ENCODE measurements around the gene MAML3.

DNA sequence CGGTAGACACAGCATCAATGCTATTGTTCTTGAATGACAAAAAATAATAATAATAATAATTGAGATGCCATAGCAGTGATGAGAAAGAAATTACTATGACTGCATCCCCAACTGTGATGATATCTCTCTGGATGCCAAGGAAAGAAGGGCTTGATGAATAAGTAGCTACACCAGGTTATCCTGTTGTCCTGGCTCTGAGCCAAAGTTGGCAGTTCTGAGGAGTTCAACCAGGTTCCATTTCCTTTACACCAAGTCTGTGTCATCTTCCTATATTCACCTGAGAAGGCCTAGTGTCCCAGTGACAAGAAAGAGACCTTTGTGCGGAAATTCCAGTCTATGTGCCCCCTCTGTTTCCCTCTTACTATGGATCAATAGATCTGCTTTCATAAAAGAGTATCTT is 3.4 kb upstream of the MAML3 start:
- TF ChIP-seq CTCF (IDR thresholded peaks at IDR 0.05) (no peak), EP300 (IDR thresholded peaks at IDR 0.05) (no peak)

Data from suprapubic skin (tissue), 3 donors.